Heart right ventricle (tissue), 16 donors: Measurements from ENCODE around the gene POU2F3. TPM values are rescaled to one million over a fixed set of nuclear protein-coding genes. Genes with fewer than 3 reads are reported as not detected.

Experiments
- ATAC-seq, 8 donors: fragments of 200-7000 bp; cut with Tn5 transposase; one replicate each; pipeline ENCODE4 v1.9.1; 2020; ENCODE audit warnings: mild to moderate bottlenecking in 8 of 8, moderate library complexity in 8 of 8, moderate number of reproducible peaks in 1 of 8
- DNase-seq, 2 donors: peaks; one replicate each; pipeline ENCODE4 v3.0.0-alpha.2; 2020
- H3K27ac ChIP-seq, 10 donors: fragments of 200-600 bp; sonication (generic) in 2 of 10; one replicate each; pipeline versions ENCODE4 v1.5.0 to v1.8.0; 2020 to 2022; ENCODE audit warnings: mild to moderate bottlenecking in 3 of 10
- H3K27me3 ChIP-seq, 7 donors: fragments of 200-600 bp; one replicate each; pipeline ENCODE4 v1.8.0; 2021 to 2022; ENCODE audit warnings: mild to moderate bottlenecking in 2 of 7
- H3K36me3 ChIP-seq, 9 donors: fragments of 200-600 bp; sonication (generic) in 1 of 9; one replicate each; pipeline versions ENCODE4 v1.5.0 to v1.8.0; 2020 to 2022; ENCODE audit warnings: mild to moderate bottlenecking in 2 of 9
- H3K4me1 ChIP-seq, 9 donors: fragments of 200-600 bp; sonication (generic) in 1 of 9; one replicate each; pipeline versions ENCODE4 v1.5.0 to v1.8.0; 2020 to 2022; ENCODE audit warnings: mild to moderate bottlenecking in 4 of 9
- H3K4me3 ChIP-seq, 10 donors: fragments of 200-600 bp; sonication (generic) in 2 of 10; one replicate each; pipeline versions ENCODE4 v1.5.0 to v1.8.0; 2020 to 2022; ENCODE audit warnings: mild to moderate bottlenecking in 7 of 10, moderate library complexity in 2 of 10
- H3K9me3 ChIP-seq, 11 donors: fragments of 200-600 bp in 10 of 11; sonication (generic) in 2 of 11; one replicate each; pipeline versions ENCODE4 v1.5.0 to v1.8.0; 2013 to 2022; ENCODE audit warnings: mild to moderate bottlenecking in 2 of 11, control low read depth in 1 of 11, moderate library complexity in 1 of 11
- WGBS, 2 donors: extraction: QIAGEN DNeasy Blood & Tissue Kit; methylation state at CpG; one replicate each; pipeline ENCODE4 v1.1.7; 2013; ENCODE audit warnings: inconsistent platforms in 1 of 2; 5-methylcytosine and 5-hydroxymethylcytosine counted together
- intact Hi-C, 10 donors: fragments of 100-400 bp; cut with DNase I; formaldehyde crosslinking; loops; one replicate each; pipeline versions ENCODE4 v1.11.1 to v1.14.2; 2022
- polyA plus RNA-seq, 2 donors: library from polyadenylated mRNA; stranded (reverse); fragments of 200-250 nt; gene quantifications; one replicate each; pipeline ENCODE4 v1.2.3, GENCODE V29; 2013
- total RNA-seq, 10 donors: library from RNA; stranded (reverse); fragmentation: NEBNext Ultra II Directional in 3 of 10; extraction: Animal tissue kit (Norgen Biotek cat#: 25700) in 3 of 10; gene quantifications; one replicate each; pipeline versions ENCODE4 v1.2.1 to v1.2.4, GENCODE V29; 2021 to 2023
- TF ChIP-seq, protein P1 (sequence below), 9 donors: fragments of 200-600 bp; sonication (generic) in 2 of 9; IDR thresholded peaks; one replicate each; pipeline versions ENCODE4 v1.5.0 to v1.8.0; 2021 to 2022; ENCODE audit warnings: antibody characterized with exemption in 9 of 9, mild to moderate bottlenecking in 5 of 9, moderate library complexity in 1 of 9
- donor health status: Arrhythmogenic right ventricular cardiomyopathy.
- donor health status: ischemic (EF 13 %, LVEDD 7.1; RV severe dilation, severe dysfunction).
- donor health status: healthy with polysubstance abuse.
- donor health status: DM: no; HTN: yes; CAD: no.
- donor health status: DM: no; HTN: no; CAD: no.
- donor health status: ischemic (EF 25% LVEDD 6.9; RV normal size, moderate dysfunction).
- donor health status: ischemic (EF 25% LVEDD 5.7; RV mildly dilated, moderate dysfunction).
- donor health status: healthy.
- donor health status: DM: yes; HTN: yes; CAD: no.
- donor health status: Ischemic cardiomyopathy.
- donor health status: ischemic (EF 35%, LVEDD 5.7; RV mildly dilated, moderate dysfunction).
- donor health status: nonischemic (EF 11% LVEDD 7.7; RV severe dilation, severe dysfunction).
- donor health status: DM: yes; HTN: yes; CAD: no.
- donor health status: PGD.
- donor health status: ischemic (EF 29% LVEDD 5.4; RV normal size, mild dysfunction).
- donor health status: nonischemic (EF 23%, LVEDD 6.1; RV moderate dilation, normal function).

The POU2F3 gene
- total and polyA plus RNA-seq, 12 donors = 0.03 to 0.15 TPM; not detected in 10

DNA sequence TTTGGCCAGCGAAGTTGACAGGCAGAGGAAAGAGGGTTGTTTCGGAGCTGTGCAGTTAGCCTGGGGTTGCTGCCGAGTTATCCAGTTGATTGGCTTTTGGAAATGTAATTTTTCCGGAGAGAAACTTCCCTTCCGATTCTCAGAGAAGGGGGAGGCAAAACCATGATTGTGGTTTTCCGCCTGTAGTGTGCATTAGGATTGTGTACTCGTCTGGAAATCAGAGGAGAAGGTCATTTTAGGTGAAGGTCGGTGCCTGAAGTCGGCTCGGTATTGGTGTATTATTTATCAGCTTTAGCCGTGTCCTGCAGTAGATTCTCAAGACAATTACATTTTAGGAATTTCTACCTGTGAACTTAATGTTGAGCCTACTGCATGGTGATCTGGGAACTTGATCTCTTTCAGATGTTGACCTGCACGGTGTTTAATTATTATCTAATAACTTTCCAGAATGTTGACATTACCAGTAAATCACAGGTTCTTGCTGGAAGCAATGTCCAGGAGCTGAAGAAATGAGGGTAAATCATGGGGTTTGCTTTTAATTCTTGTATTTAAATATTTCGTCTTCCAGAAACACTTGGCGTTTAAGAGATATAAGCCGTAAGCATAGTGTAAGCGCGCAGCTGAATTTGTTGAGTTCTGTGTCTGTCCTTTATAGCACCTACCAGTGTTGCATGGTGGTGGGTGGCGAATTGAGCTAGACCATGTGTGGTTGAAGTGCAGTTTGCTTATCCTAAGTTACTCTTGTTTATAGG, 97.6 kb downstream of the POU2F3 start:
- Histone ChIP-seq H3K27ac (peak overlapping the region; percentile 91 to 100 (median 99)), H3K27me3 (peaks cover 0 to 95% (median 0%) of the 10 kb centered on the region in 7 donors), H3K36me3 (no peaks in the 10 kb centered on the region), H3K4me3 (peak overlapping the region; percentile 82 to 99 (median 92)), H3K4me1 (peaks cover 0 to 69% (median 56%) of the 10 kb centered on the region in 9 donors), H3K9me3 (no peaks in the 10 kb centered on the region)
- TF ChIP-seq, protein P1, sequence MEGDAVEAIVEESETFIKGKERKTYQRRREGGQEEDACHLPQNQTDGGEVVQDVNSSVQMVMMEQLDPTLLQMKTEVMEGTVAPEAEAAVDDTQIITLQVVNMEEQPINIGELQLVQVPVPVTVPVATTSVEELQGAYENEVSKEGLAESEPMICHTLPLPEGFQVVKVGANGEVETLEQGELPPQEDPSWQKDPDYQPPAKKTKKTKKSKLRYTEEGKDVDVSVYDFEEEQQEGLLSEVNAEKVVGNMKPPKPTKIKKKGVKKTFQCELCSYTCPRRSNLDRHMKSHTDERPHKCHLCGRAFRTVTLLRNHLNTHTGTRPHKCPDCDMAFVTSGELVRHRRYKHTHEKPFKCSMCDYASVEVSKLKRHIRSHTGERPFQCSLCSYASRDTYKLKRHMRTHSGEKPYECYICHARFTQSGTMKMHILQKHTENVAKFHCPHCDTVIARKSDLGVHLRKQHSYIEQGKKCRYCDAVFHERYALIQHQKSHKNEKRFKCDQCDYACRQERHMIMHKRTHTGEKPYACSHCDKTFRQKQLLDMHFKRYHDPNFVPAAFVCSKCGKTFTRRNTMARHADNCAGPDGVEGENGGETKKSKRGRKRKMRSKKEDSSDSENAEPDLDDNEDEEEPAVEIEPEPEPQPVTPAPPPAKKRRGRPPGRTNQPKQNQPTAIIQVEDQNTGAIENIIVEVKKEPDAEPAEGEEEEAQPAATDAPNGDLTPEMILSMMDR (IDR thresholded peaks at IDR 0.05) = no peak
- DNase-seq (no peak), ATAC-seq (peak in 1 of 8 donors; percentile 17)
- intact Hi-C loops = loop anchor here in 9 of 10 donors (2.0 to 10.0 kb wide), 10 partner anchors 40 to 347 kb away; no protein-coding TSS in a partner anchor
- WGBS, 2 donors = 2 to 4% methylated on average over 18 of the region's 18 CpGs

DNA sequence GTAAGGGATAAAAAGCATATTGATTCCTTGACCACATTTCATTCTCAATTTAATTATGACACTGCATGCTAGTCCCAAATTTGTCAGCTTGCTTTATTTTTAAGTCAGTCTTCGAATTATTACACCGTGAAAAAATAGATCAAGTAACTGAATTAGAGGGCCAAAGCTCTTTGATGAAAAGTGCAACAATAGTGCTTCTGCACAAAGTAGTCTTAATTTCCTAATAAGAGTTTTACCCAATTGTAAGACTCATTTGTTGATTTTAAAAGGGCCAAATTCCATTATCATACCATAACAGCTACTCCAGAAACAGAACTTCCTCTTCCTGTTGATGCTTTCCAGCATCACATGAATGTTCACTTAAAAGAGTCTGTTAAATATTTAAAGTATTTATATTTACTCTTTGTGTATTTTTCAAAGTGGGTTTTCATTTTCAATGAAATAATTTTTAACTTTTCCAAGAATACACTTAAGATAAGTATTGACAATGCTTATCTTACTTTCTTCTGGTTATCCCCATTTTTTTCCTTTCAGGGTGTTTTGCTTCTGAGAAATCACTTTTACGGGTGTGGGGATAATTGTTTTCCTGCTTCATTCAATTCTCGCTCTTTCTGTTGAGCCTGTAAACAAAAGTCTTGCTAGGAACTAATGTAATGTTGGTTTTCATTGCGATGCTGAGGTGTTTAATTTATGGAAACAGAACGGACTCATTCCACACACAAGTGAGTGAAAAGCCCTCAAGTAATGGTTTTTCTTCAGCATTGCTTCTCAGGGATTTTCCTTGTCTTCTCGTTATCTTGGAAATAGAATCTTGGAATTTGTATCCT, 98.4 kb downstream of the POU2F3 start:
- H3K9me3 ChIP-seq = no peaks in the 10 kb centered on the region
- 6 to 7% methylated on average over 7 of the region's 7 CpGs for WGBS, 2 donors
- peaks cover 0 to 95% (median 0%) of the 10 kb centered on the region in 7 donors for H3K27me3 ChIP-seq
- TF ChIP-seq, protein P1 (IDR thresholded peaks at IDR 0.05) = no peak
- DNase-seq = no peak
- peak overlapping the region; percentile 91 to 100 (median 99) for H3K27ac ChIP-seq
- H3K36me3 ChIP-seq = no peaks in the 10 kb centered on the region
- peak overlapping the region; percentile 82 to 99 (median 92) for H3K4me3 ChIP-seq
- no peak for ATAC-seq
- peaks cover 0 to 69% (median 57%) of the 10 kb centered on the region in 9 donors for H3K4me1 ChIP-seq
- intact Hi-C loops = loop anchor here in 9 of 10 donors (2.0 to 10.0 kb wide), 10 partner anchors 39 to 346 kb away; no protein-coding TSS in a partner anchor

DNA sequence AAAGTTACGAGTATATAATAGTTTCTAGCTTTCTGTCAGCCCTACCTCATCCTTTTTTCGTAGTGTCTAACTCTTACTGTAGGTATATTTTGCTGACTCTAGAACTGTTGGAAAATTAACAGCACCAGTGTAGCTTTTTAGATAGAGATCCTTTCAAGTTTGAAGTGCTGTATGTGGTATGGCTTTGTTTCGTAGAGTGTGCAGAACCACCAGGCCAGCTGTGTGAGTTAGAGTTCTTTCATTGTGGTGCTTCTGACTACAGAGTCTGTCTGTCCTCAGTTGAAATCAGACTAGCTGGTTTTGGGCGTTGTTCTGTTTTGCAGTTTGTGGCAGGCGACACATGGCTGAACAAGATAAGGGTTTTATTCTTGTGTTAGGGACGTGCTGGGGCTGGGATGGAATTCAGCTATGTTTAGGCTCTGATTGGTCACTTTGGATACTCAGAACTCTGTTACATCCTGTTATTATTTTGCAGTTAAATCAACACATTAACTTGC, 99.5 kb downstream of the POU2F3 start:
- Histone ChIP-seq H3K27ac (peak overlapping the region; percentile 74 to 100 (median 99)), H3K27me3 (peaks cover 0 to 90% (median 0%) of the 10 kb centered on the region in 7 donors), H3K36me3 (no peaks in the 10 kb centered on the region), H3K4me3 (peak overlapping the region in 9 of 10 donors; percentile 82 to 96 (median 92)), H3K4me1 (peaks cover 0 to 71% (median 57%) of the 10 kb centered on the region in 9 donors), H3K9me3 (no peaks in the 10 kb centered on the region)
- 4 to 9% methylated on average over 6 of the region's 6 CpGs for WGBS, 2 donors
- intact Hi-C loops = loop anchor here in 9 of 10 donors (2.0 to 10.0 kb wide), 10 partner anchors 38 to 345 kb away; no protein-coding TSS in a partner anchor
- DNase-seq (peak; percentile 23 to 67), ATAC-seq (peak in 6 of 8 donors; percentile 20 to 61 (median 27))
- TF ChIP-seq, protein P1 (IDR thresholded peaks at IDR 0.05) = no peak

DNA sequence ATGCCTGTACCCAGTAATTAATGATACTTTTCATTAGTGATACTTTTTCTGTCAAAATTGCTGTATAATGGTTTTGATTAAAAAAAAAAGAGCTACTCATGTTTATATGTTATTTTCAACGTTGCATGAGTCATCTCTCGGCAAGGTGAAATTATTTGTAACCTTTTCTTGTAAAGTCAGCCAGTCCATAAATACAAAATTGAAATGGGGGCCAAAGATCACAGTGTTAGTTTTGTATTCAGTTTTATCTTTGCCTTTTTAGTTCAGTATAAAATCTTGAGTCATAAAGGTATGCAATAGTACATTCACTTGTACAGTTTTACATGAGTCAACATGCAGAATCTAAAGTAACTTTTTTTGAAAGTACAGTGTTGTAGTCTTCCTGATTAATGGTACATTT, 100.6 kb downstream of the POU2F3 start:
- H3K27ac ChIP-seq = peak overlapping the region; percentile 31 to 100 (median 99)
- ATAC-seq = no peak
- TF ChIP-seq, protein P1 (IDR thresholded peaks at IDR 0.05) = no peak
- DNase-seq = no peak
- intact Hi-C loops = loop anchor here in 2 of 10 donors (5.0 to 10.0 kb wide), 2 partner anchors 37 to 84 kb away; no protein-coding TSS in a partner anchor
- WGBS, 2 donors = 18 to 24% methylated on average over 2 of the region's 2 CpGs
- no peaks in the 10 kb centered on the region for H3K9me3 ChIP-seq
- peak overlapping the region in 6 of 10 donors; percentile 82 to 96 (median 92) for H3K4me3 ChIP-seq
- no peaks in the 10 kb centered on the region for H3K36me3 ChIP-seq
- H3K27me3 ChIP-seq = peaks cover 0 to 90% (median 0%) of the 10 kb centered on the region in 7 donors
- H3K4me1 ChIP-seq = peaks cover 4 to 77% (median 65%) of the 10 kb centered on the region in 9 donors
